NCI-H510A (cell line): ENCODE measurements around the gene COX4I1.

Experiments
- DNase-seq: peaks from one replicate; lab custom pipeline; 2025; lab: John Stamatoyannopoulos, UW

Gene COX4I1

GRCh38 chr16:85840801-85841200 lies 41.3 kb downstream of the COX4I1 start:
- DNase-seq: no peak

GRCh38 chr16:85842435-85842834 lies 42.9 kb downstream of the COX4I1 start:
- no peak for DNase-seq

- no peak for DNase-seq
Observed at GRCh38 chr16:85842848-85843247, 43.4 kb downstream of the COX4I1 start.

DNA sequence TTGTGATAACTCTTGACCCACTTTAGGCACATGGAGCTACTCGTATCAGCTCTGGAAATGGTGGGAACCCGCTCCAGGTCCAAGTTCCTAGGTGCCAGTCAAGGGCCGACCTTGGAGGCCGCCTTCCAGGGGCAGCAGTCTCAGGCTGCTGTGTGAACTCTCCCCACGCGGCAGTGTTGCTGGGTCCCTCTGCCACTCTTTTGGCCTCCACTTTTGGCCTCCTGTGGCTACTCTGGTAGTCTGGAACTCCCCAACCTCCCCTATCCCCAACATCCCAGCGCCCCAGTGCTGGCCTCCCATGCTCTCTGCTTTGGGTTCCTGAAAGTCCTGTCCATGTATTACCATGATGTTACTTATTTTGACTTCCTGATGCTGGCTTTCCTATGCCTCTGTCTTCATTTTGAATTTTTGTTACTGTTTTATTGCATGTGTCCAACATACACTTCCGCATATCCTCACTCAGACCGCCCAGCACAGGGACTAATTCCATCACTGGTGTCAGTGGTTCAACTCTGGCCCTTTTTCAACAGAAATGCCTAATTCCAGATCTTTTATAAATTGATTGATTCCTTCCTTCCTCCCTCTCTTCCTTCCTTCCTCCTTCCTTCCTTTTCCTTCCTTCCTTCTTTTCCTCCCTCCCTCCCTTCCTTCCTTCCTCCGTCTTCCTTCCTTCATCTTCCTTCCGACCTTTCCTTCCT lies 44.1 kb downstream of the COX4I1 start:
- DNase-seq: no peak

DNA sequence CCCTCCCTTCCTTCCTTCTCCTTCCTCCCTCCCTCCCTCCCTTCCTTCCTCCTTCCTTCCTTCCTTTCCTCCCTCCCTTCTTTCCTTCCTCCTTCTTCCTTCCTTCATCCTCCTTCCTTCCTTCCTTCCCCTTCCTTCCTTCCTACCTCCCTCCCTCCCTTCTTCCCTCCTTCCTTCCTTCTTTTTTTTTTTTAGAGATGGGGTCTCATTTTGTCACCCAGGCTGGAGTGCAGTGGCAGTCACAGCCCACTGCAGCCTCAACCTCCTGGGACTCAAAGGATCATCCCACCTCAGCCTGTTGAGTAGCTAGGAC lies 44.6 kb downstream of the COX4I1 start:
- DNase-seq: no peak

- DNase-seq: no peak
Observed at GRCh38 chr16:85844786-85845185, 45.3 kb downstream of the COX4I1 start.

GRCh38 chr16:85845266-85845665 lies 45.8 kb downstream of the COX4I1 start:
- DNase-seq: no peak

DNA sequence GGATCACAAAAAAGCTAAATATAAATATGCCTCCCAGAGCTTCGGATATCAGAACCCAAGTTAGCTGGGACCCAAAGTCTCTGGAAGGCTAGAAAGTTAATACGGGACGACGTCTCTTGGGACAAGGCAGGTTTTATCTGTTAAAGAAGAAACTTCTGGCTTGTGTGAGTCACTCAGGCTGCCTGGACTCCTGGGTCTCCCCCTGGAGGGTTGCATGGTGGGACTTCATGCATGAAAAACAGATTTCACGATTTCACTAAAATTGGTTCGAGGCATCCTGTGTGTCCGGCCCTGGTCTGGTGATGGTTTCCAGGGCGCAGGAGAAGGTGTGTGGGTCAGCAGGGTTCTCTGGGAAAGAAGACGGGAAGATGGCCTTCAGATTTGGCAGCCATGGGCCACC lies 47.0 kb downstream of the COX4I1 start:
- DNase-seq: no peak

DNA sequence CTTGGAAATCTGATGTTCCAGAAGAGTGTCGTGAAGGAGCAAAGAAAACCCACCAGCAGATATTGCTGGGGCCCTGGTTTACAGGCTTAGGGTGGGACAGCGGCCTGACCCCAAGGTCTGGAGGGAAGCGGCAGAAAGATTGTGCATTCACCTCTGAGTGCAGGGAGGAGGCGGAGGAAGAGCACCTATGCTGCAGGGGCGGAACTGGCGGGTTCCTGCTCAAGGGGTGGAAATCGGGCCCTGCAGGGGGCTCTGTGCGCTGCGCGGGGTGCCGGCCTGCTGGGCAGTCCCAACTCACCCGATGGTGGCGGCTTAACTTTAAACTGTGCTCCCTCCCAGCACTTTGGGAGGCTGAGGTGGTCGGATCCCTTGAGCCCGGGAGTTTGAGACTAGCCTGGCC lies 47.5 kb downstream of the COX4I1 start:
- no peak for DNase-seq

DNA sequence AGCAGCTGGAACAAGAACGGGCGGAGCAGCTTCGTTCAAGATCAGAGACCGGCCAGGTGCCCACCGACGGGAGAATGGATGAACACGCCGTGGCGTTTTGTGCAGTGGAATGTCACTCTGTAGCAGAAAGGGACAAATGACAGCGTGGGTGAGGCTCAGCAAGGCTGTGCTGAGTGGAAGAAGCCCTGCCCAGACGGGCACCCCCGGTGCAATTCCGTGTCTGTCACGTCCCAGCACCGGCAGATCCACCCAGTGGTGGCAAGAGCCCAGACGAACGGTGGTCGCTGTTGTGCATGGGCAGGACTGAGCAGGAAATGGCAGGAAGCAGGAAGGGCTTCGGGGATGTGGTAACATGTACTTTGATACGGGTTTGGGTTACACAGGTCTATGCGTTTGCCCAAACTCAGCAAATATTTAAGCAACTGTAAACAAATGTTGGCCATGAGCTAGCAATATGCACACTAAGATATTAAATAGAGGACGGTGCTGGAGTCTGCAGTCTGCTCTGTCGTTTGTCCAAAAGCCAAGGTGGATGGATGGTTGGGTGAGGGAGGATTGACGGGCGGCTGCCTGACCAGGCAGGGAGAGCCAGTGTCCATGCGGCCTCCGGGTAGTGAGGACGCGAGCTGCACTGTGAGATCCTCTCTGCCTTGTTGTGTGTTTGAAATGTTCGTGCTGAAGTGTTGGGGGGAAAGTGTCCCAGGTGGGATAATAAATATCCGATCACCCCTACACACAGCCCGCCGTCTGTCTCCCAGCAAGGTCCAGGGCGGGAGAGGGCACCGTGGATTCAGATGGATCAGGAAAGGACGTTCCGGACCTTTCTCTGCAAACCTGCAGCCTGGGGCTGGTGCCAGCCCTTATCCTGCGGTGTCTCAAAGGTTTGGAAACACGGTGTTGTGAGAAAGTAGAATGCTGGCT lies 48.4 kb downstream of the COX4I1 start:
- DNase-seq: no peak

DNA sequence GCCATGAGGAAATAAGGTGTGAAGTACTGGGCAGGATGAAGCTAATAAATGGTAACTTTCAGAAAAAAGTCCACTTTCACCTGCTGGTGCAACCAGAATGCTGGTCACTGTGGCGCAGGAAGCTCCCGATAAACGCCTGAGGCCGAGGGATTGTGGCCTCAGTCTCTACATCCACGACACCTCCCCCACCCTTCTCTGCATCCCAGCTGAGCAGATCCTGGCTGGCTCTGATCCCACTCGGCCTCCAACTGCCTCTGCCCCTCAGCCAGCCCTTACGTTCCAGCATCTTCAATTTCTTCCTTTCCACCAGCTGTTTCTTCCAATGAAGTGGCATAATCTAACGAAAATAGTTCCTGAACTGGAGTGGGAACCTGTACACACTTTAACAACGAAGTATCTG lies 49.5 kb downstream of the COX4I1 start:
- DNase-seq: no peak

DNA sequence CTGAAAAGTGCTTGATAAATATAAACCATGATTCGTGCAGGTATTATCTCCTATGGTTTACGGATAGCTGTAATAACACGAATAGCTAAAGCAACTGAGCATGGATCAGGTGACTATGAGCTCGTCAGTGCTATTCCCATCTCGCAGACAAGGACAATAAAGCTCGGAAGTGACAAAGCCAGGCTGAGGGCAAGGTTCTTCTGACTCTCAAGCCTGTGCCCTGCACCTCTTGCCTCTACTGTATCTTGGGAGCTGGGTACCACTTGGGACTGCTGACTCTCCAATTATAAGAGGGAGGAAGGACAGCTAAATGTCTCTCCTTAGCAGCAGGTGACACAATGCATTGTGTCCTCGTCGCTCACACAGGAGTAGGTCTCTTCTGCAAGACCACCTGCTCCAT lies 49.9 kb downstream of the COX4I1 start:
- DNase-seq: no peak

- no peak for DNase-seq
Observed at GRCh38 chr16:85850344-85850880, 50.9 kb downstream of the COX4I1 start.

DNA sequence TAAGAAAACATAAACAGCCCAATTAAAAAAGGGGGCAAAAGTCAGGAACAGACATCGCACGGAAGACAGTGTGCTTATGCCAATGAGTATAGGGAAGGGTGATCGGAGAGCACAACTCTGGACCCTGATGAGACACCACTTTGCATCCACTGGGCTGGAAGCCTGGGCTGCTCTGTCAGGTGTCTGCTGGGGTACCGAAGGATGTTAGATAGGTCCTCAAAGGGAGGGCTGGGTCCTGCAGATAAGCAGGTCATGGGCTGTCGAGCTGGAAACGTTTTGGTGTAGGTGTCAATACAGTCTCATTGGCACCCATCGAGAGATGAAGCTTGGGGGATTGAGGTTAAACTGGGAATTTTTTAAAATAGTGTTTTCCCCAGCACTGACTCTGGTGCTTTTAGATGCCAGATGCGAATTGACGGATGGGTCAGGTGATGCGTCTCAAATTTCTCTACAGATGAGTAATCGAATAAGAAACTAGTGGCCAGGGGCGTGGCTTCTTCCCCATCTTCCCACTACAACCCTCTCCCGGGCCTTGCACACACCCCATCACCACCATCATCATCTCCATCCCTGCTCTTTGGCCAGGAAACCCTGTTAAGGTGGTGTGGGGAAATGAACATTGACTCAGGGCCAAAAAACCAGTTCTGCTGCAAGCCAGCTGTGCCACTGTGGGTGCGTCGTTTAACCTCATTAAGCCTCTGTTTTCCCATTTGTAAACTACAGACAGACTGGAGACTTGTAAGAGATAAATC lies 51.7 kb downstream of the COX4I1 start:
- no peak for DNase-seq

DNA sequence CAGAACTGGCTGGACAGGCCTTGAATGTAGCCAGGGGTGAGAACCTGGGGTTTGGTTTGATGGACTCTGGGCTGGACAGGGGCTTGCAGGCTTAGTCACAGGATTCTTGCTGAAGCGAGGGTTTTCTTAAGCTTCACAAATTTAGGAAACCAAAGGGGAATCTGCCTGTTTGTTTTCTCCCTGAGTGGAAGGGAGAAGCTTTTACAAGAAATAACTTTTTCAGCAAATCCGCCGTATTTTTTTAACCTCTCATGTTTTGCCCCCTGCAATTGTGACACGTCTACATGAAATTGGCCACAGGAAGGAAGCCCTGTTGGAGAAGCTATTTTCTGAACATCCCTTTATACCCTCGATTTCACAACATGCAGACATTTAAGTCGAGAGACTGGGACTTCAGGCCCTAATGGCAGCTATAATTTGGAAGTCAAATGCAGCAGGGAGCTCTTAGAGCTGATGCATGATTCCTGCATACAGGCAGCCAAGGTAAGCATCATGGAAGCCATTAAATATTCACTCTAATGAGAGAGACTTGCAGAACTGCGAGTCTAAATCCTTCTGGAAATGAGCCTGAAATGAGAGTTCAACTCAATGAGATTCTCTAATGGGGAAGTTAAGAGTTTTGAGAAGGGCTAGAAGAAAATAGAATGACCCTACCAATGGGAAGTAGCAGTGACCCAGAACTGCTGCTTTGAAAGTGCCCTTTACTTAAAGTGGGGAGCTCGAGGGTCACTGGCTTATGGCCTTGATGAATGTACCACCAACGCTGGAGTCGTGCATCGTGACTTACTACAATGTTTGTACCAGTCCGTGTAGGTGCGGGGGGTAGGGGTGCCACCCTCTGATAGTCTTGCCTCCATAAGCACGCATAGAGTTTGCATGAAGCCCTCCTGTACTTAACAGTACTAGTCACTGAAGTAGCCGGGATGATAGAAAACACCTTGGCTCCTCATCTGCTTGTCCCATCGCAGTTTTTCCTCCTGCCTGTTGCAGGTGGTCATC lies 54.4 kb downstream of the COX4I1 start:
- no peak for DNase-seq

GRCh38 chr16:85854935-85855334 lies 55.4 kb downstream of the COX4I1 start:
- no peak for DNase-seq

DNA sequence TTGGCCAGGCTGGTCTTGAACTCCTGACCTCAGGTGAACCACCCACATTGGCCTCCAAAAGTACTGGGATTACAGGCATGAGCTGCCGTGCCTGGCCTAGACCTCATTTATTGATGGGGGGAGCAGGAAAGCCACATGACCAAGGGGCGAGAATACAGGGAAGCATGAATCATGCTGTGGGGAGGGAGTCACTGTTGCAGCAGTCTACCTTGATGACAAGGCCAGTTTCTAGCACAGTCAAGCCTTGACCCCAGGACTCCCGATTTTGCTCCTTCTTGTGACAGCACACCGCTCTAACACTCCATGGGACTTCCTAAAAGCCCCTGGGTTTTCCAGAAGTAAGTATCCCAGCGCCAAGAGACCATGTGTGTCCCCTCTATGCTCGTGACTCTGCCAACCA lies 56.6 kb downstream of the COX4I1 start:
- DNase-seq: no peak

DNA sequence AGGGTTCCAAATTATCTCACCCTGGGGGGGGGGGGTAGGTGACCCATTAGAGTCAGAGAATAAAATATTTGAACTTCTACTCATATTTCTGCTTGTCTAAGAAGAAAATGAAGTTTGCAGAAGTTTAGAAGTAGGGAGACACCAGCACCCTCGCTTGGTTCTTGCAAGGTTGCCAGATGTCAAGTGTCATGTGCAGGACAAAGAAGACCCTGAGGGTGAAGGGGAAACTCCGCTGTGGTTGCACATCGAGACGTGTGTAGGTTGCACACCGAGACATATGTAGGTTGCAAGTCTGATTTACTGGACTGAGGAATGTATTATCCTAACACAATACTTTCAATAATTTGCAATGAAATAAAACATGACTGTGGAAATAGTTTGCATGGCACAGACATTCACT lies 57.1 kb downstream of the COX4I1 start:
- DNase-seq: no peak
